RWPE1 (cell line): ENCODE data around the gene KCNK10.
A peak's percentile ranks its signal among the peaks of the same experiment; 100 is the strongest.

Experiments
- CTCF ChIA-PET: fragments of 350-600 bp; sonication (Branson Sonifier 250); formaldehyde crosslinking; extraction: SDS; loops from one replicate; lab custom pipeline; 2021; lab: Yijun Ruan, JAX
- POLR2A ChIA-PET: fragments of 400-600 bp; formaldehyde crosslinking; extraction: SDS; loops from one replicate; lab custom pipeline; 2020; ENCODE audit warnings: antibody characterized with exemption; ENCODE audit not compliant: low non-redundant PET; lab: Yijun Ruan, JAX
- DNase-seq: peaks from one replicate; pipeline ENCODE4 v3.0.0; 2012; ENCODE audit warnings: low spot score
- H3K27ac ChIP-seq: fragments of 450-650 bp; 2 replicates; pipeline ENCODE4 v1.5.1; 2017
- TF ChIP-seq, protein P1 (sequence below): fragments of 450-650 bp; conservative IDR thresholded peaks from 2 replicates; pipeline ENCODE4 v1.5.1; 2017; ENCODE audit warnings: low read depth, mild to moderate bottlenecking

Gene KCNK10

DNA sequence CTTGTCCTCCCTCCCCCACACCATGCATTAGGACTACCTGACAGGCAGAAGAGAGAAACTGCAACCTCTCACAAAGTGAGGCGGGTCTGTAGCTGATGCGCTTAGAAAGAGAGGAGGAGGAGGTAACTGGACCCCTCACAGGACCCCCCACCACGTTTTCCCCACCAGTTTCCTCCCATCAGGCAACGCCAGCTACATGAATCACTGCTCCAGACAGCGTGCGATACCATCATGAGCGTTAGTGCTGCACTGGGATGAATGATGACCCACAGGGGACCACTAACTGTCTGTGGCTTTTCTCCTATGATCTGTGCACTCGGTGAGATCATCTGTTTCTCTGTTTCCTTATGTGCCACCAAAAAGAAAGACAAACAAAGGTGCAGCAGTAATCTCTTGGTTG lies 77.7 kb downstream of the KCNK10 start:
- H3K27ac ChIP-seq = no peak overlapping the region
- TF ChIP-seq, protein P1, sequence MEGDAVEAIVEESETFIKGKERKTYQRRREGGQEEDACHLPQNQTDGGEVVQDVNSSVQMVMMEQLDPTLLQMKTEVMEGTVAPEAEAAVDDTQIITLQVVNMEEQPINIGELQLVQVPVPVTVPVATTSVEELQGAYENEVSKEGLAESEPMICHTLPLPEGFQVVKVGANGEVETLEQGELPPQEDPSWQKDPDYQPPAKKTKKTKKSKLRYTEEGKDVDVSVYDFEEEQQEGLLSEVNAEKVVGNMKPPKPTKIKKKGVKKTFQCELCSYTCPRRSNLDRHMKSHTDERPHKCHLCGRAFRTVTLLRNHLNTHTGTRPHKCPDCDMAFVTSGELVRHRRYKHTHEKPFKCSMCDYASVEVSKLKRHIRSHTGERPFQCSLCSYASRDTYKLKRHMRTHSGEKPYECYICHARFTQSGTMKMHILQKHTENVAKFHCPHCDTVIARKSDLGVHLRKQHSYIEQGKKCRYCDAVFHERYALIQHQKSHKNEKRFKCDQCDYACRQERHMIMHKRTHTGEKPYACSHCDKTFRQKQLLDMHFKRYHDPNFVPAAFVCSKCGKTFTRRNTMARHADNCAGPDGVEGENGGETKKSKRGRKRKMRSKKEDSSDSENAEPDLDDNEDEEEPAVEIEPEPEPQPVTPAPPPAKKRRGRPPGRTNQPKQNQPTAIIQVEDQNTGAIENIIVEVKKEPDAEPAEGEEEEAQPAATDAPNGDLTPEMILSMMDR = no peak
- POLR2A ChIA-PET = no interaction called here
- CTCF ChIA-PET = no interaction called here
- no peak for DNase-seq

DNA sequence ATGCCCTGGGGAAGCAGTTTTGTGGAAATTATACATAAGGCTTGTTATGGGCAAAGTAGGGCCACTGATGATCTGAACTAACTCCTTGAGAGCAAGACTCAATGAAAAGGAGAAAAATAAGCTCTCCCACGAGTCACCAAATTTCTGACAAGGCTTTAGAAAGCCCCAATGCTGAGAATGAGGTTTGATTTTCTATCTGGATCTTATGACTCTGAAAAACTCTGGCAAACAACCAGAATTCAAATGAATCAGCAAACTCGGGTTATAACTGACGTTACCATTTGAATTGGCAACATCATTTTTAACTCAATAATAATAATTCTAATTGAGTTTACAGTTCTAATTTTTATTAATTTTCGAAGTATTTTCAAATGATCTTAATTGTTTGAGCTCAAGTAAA lies 79.1 kb downstream of the KCNK10 start:
- TF ChIP-seq, protein P1 = no peak
- no peak for DNase-seq
- ChIA-PET CTCF (no interaction called here), POLR2A (no interaction called here)
- H3K27ac ChIP-seq = no peak overlapping the region

DNA sequence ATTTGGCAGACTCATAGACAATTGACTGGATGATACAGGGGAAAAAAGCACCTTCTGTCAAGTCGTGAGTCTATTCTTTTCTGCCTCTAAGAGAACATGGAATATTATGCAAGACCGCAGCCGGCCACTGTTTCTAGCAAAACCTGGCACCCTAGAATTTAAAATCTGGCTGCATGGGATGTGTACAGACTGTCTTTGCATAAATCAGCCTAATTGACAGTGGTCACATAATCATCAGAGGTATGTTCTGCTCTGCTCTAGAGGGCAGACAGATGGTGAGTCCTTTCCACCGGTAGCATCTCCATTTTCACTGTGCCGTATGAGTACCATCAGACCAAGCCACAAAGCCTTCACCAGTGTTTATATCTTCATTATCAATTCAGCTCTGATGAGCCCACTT lies 80.6 kb downstream of the KCNK10 start:
- CTCF ChIA-PET = no interaction called here

DNA sequence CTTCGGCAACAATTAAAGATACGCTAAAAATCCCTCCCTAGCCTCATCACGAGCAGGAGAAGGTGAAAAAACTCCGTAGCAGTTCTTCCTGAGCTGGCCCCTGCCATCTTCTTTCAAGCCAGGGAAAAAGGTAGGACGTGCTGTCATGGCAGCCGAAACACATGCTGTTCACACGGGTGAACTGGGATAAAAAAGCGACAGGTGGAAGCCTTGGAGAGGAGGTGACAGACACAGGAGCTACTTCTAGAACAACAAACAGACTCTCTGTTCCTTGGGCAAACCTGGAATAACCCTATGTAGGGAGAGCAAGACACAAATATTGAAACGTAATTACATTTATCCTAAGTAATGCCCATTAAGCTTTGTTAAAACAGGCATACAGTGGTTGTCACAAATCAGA lies 81.3 kb downstream of the KCNK10 start:
- H3K27ac ChIP-seq = no peak overlapping the region
- ChIA-PET CTCF (no interaction called here), POLR2A (no interaction called here)
- DNase-seq = no peak
- TF ChIP-seq, protein P1 = no peak

More for the DNA sequence above, 80.6 kb downstream of the KCNK10 start:
- POLR2A ChIA-PET = no interaction called here
- TF ChIP-seq, protein P1 = no peak
- no peak for DNase-seq
- no peak overlapping the region for H3K27ac ChIP-seq

DNA sequence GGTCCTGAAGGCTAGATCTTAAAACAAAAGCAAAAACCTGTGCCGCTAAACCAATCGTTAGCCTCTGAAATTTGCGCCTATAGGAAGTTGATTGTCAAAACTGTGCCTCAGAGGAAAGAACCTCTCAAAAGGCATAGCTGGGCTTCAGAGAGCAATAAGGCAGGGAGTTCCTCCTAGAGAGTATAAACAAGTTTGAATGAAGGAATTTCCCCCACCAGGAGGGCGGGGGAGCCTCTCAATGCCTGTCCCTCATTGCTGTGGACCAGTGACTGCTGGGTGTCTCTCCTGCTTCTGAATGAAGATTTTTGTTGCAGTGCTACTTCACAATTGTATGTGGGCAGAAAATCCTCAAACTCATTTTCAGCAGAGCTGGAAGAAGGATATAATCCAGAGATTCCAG lies 88.6 kb downstream of the KCNK10 start:
- POLR2A ChIA-PET = no interaction called here
- no peak overlapping the region for H3K27ac ChIP-seq
- CTCF ChIA-PET = no interaction called here
- DNase-seq = no peak
- TF ChIP-seq, protein P1 = no peak

DNA sequence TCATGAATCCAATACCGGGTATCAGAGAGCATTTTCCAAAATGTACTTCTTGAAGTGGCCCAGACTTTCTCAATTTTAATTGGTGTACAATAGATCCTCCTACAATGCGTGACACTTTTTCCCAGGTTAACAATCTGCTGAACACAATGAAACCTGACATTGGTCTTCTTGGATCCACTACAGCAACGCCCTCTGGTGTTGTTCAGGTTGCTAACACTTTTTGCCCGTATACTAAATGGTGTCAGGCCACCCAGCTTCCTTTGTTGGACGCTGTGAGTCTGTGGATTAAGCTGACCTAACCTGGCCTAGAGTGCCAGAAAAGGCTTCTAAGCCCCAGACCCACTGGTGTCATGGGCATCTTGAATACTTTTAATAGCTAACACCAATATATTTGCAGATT lies 89.2 kb downstream of the KCNK10 start:
- ChIA-PET POLR2A (no interaction called here), CTCF (no interaction called here)
- DNase-seq = no peak
- TF ChIP-seq, protein P1 = 0 out of 2 replicates have a peak, but pooled peaks have one; percentile 8
- no peak overlapping the region for H3K27ac ChIP-seq
